Ishikawa (cell line): ENCODE results near the gene DUSP8.

Experiments
- CEBPB ChIP-seq: IDR thresholded peaks from 2 replicates; pipeline ENCODE4 v1.6.1; 2012
- CREB1 ChIP-seq: IDR thresholded peaks from 2 replicates; pipeline ENCODE4 v1.6.1; 2012; ENCODE audit warnings: low read depth
- EGR1 ChIP-seq: IDR thresholded peaks from 2 replicates; pipeline ENCODE4 v1.6.1; 2012
- EP300 ChIP-seq: IDR thresholded peaks from 2 replicates; pipeline ENCODE4 v1.6.1; 2012; ENCODE audit warnings: borderline replicate concordance
- FOXM1 ChIP-seq: IDR thresholded peaks from 2 replicates; pipeline ENCODE4 v1.6.1; 2012; ENCODE audit warnings: low read depth, borderline replicate concordance
- MAX ChIP-seq: IDR thresholded peaks from 2 replicates; pipeline ENCODE4 v1.6.1; 2012
- NFIC ChIP-seq: IDR thresholded peaks from 2 replicates; pipeline ENCODE4 v1.6.1; 2012
- RAD21 ChIP-seq: IDR thresholded peaks from 2 replicates; pipeline ENCODE4 v1.6.1; 2012; ENCODE audit warnings: low read depth
- REST ChIP-seq: IDR thresholded peaks from 2 replicates; pipeline ENCODE4 v1.6.1; 2012; ENCODE audit warnings: low read depth, mild to moderate bottlenecking
- TAF1 ChIP-seq: IDR thresholded peaks from 2 replicates; pipeline ENCODE4 v1.6.1; 2012; ENCODE audit warnings: low read depth, mild to moderate bottlenecking
- TCF12 ChIP-seq: IDR thresholded peaks from 2 replicates; pipeline ENCODE4 v1.6.1; 2012; ENCODE audit warnings: low read depth
- TEAD4 ChIP-seq: IDR thresholded peaks from 2 replicates; pipeline ENCODE4 v1.6.1; 2012
- USF1 ChIP-seq: IDR thresholded peaks from 2 replicates; pipeline ENCODE4 v1.6.1; 2012
- YY1 ChIP-seq: IDR thresholded peaks from 2 replicates; pipeline ENCODE4 v1.6.1; 2012; ENCODE audit warnings: low read depth
- ZBTB7A ChIP-seq: IDR thresholded peaks from 2 replicates; pipeline ENCODE4 v1.6.1; 2012; ENCODE audit warnings: low read depth

Gene DUSP8

GRCh38 chr11:1557904-1558774, 13.9 kb downstream of the DUSP8 start:
- TF ChIP-seq CEBPB (no peak), YY1 (no peak), TEAD4 (peak; percentile 38; the same call in 1 of the 2 replicates), RAD21 (no peak), REST (no peak), TAF1 (no peak), TCF12 (no peak), EGR1 (no peak), FOXM1 (no peak), USF1 (no peak), ZBTB7A (peak; percentile 82; the same call in 1 of the 2 replicates), NFIC (peak; percentile 60), MAX (no peak), EP300 (0 out of 2 replicates have a peak, but pooled peaks have one; percentile 6), CREB1 (no peak)

GRCh38 chr11:1557051-1557884, 14.8 kb downstream of the DUSP8 start:
- TF ChIP-seq TAF1 (no peak), FOXM1 (no peak), YY1 (no peak), ZBTB7A (no peak), CEBPB (no peak), EGR1 (no peak), USF1 (no peak), REST (no peak), CREB1 (no peak), TCF12 (no peak), RAD21 (no peak), TEAD4 (no peak), NFIC (no peak), MAX (no peak), EP300 (no peak)

- TF ChIP-seq CEBPB, result no peak
- TF ChIP-seq EP300, result no peak
- no peak for TF ChIP-seq NFIC
- TF ChIP-seq USF1, result no peak
- TF ChIP-seq ZBTB7A, result no peak
- TF ChIP-seq FOXM1, result no peak
- no peak for TF ChIP-seq MAX
- TF ChIP-seq RAD21, result no peak
Observed at GRCh38 chr11:1556278-1556902, 15.7 kb downstream of the DUSP8 start.

- TF ChIP-seq TEAD4 (no peak), FOXM1 (no peak), MAX (no peak), CEBPB (no peak), TCF12 (no peak), EP300 (no peak), YY1 (no peak), ZBTB7A (no peak), EGR1 (no peak), TAF1 (no peak), USF1 (no peak), CREB1 (no peak), RAD21 (no peak)
Observed at GRCh38 chr11:1555713-1556153, 16.3 kb downstream of the DUSP8 start.
